Keratinocyte (primary cell): ENCODE results near the gene BMF. TPM values are rescaled to one million over a fixed set of nuclear protein-coding genes. Genes with fewer than 3 reads are reported as not detected.

Experiments
- DNase-seq: peaks from one replicate; pipeline ENCODE4 v3.0.0-alpha.2; 2011; ENCODE audit warnings: low read depth, missing footprints, low spot score
- FAIRE-seq: peaks from 2 replicates; lab custom pipeline; 2011; peaks lifted over from hg19 to GRCh38; lab: Jason Lieb, UNC
- H2AFZ ChIP-seq: 2 replicates; pipeline ENCODE4 v1.6.0; 2012; ENCODE audit warnings: low read length, control low read depth, inconsistent platforms; ENCODE audit not compliant: control insufficient read depth
- H3K27ac ChIP-seq: 2 replicates; pipeline ENCODE4 v1.5.1; 2011; ENCODE audit warnings: low read length; ENCODE audit not compliant: control insufficient read depth, insufficient read depth
- H3K27me3 ChIP-seq: 3 replicates; pipeline ENCODE4 v1.6.0; 2011; ENCODE audit warnings: low read length; ENCODE audit not compliant: control insufficient read depth, insufficient read depth; ENCODE audit errors: extremely low read depth
- H3K36me3 ChIP-seq, 2 experiments: 2 replicates in 1 of 2; 3 replicates in 1 of 2; pipeline ENCODE4 v1.5.1; 2011; ENCODE audit warnings: low read length in 2 of 2, mild to moderate bottlenecking in 1 of 2; ENCODE audit not compliant: control insufficient read depth in 2 of 2, insufficient read depth in 2 of 2; ENCODE audit errors: extremely low read depth in 1 of 2
- H3K4me1 ChIP-seq: 3 replicates; pipeline ENCODE4 v1.5.1; 2011; ENCODE audit warnings: low read length; ENCODE audit not compliant: control insufficient read depth, insufficient read depth; ENCODE audit errors: extremely low read depth
- H3K4me2 ChIP-seq: 3 replicates; pipeline ENCODE4 v1.6.0; 2011; ENCODE audit warnings: low read depth, low read length; ENCODE audit not compliant: control insufficient read depth, insufficient read depth; ENCODE audit errors: extremely low read depth
- H3K4me3 ChIP-seq, 3 experiments: fragments of 200-600 bp in 1 of 3; sonication (generic) in 1 of 3; 2 replicates in 2 of 3; 3 replicates in 1 of 3; pipeline ENCODE4 v1.5.1; 2011 to 2016; ENCODE audit warnings: low read length in 3 of 3, mild to moderate bottlenecking in 3 of 3, control low read depth in 2 of 3, inconsistent platforms in 1 of 3, low read depth in 1 of 3, mixed read lengths in 1 of 3, mixed run types in 1 of 3, moderate library complexity in 1 of 3; ENCODE audit not compliant: control insufficient read depth in 2 of 3, insufficient read depth in 2 of 3; ENCODE audit errors: extremely low read depth in 1 of 3
- H3K79me2 ChIP-seq: 2 replicates; pipeline ENCODE4 v1.6.0; 2012; ENCODE audit warnings: low read length; ENCODE audit not compliant: control insufficient read depth, insufficient read depth
- H3K9ac ChIP-seq: 3 replicates; pipeline ENCODE4 v1.6.0; 2011; ENCODE audit warnings: low read length; ENCODE audit not compliant: control insufficient read depth, insufficient read depth; ENCODE audit errors: extremely low read depth
- H3K9me1 ChIP-seq: 3 replicates; pipeline ENCODE4 v1.6.0; 2011; ENCODE audit warnings: low read length; ENCODE audit not compliant: control insufficient read depth, insufficient read depth; ENCODE audit errors: extremely low read depth
- H3K9me3 ChIP-seq: 2 replicates; pipeline ENCODE4 v1.5.1; 2012; ENCODE audit warnings: low read depth, low read length; ENCODE audit not compliant: control insufficient read depth
- H4K20me1 ChIP-seq: 3 replicates; pipeline ENCODE4 v1.6.0; 2011; ENCODE audit warnings: low read length; ENCODE audit not compliant: control insufficient read depth, insufficient read depth; ENCODE audit errors: extremely low read depth
- EZH2 ChIP-seq: IDR thresholded peaks from one replicate; pipeline ENCODE4 v1.6.1; 2012; ENCODE audit warnings: inconsistent platforms, mild to moderate bottlenecking, low read length, moderate library complexity
- dilution Hi-C: fragments of 300-500 bp; cut with MboI; formaldehyde crosslinking; loops from one replicate; pipeline ENCODE4 v1.7.0; 2020; ENCODE audit warnings: low sequenced_read_pairs; ENCODE audit not compliant: extremely low pct_ligation_motif_present
- polyA minus RNA-seq, 3 experiments: library from RNA; depleted of rRNA, polyadenylated mRNA; stranded (reverse); fragments of >200 nt; gene quantifications; 1 replicate in 1 of 3; 2 replicates in 1 of 3; 3 replicates in 1 of 3; pipeline ENCODE4 v1.2.3, GENCODE V29; 2011
- polyA plus RNA-seq, 5 experiments: library from polyadenylated mRNA; depleted of rRNA in 3 of 5; stranded (reverse) in 3 of 5; stranded (forward) in 1 of 5; unstranded in 1 of 5; fragments of >200 nt; gene quantifications; 1 replicate in 1 of 5; 2 replicates in 3 of 5; 3 replicates in 1 of 5; pipeline versions ENCODE4 v1.2.1 to v1.2.3, GENCODE V29; 2011 to 2012; ENCODE audit warnings: missing spikeins in 2 of 5, low read depth in 1 of 5, low replicate concordance in 1 of 5
- TF ChIP-seq, protein P1 (sequence below), 3 experiments: IDR thresholded peaks in 1 of 3; conservative IDR thresholded peaks in 1 of 3; optimal IDR thresholded peaks in 1 of 3; 2 replicates in 2 of 3; 3 replicates in 1 of 3; pipeline versions ENCODE3 to v1.5.1; 2011; ENCODE audit warnings: low read length in 3 of 3, mild to moderate bottlenecking in 3 of 3, moderate library complexity in 2 of 3, control low read depth in 1 of 3, inconsistent platforms in 1 of 3; ENCODE audit not compliant: insufficient read depth in 2 of 3; ENCODE audit errors: extremely low read depth in 1 of 3

Gene BMF, protein sequence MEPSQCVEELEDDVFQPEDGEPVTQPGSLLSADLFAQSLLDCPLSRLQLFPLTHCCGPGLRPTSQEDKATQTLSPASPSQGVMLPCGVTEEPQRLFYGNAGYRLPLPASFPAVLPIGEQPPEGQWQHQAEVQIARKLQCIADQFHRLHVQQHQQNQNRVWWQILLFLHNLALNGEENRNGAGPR
- polyA plus RNA-seq (0.05 to 0.30 TPM (median 0.13 TPM) in 3 replicates), polyA minus RNA-seq (0.16 to 0.36 TPM (median 0.16 TPM) in 3 replicates)
- 0.07 TPM for polyA plus RNA-seq (2011; ENCODE audit: low read depth)
- 0.04 and 0.12 TPM in 2 replicates for polyA plus RNA-seq (2011; cell fraction: cytosol; rRNA removed)
- polyA plus RNA-seq (2011; cell fraction: nucleus; rRNA removed): 0.15 and 0.72 TPM in 2 replicates
- 0.02 and 0.24 TPM in 2 replicates for polyA plus RNA-seq (2012; ENCODE audit: low replicate concordance)
- polyA minus RNA-seq (2011; cell fraction: cytosol; rRNA and poly(A)+ RNA removed): not detected
- 0.32 and 1.0 TPM in 2 replicates for polyA minus RNA-seq (2011; cell fraction: nucleus; rRNA and poly(A)+ RNA removed)

DNA sequence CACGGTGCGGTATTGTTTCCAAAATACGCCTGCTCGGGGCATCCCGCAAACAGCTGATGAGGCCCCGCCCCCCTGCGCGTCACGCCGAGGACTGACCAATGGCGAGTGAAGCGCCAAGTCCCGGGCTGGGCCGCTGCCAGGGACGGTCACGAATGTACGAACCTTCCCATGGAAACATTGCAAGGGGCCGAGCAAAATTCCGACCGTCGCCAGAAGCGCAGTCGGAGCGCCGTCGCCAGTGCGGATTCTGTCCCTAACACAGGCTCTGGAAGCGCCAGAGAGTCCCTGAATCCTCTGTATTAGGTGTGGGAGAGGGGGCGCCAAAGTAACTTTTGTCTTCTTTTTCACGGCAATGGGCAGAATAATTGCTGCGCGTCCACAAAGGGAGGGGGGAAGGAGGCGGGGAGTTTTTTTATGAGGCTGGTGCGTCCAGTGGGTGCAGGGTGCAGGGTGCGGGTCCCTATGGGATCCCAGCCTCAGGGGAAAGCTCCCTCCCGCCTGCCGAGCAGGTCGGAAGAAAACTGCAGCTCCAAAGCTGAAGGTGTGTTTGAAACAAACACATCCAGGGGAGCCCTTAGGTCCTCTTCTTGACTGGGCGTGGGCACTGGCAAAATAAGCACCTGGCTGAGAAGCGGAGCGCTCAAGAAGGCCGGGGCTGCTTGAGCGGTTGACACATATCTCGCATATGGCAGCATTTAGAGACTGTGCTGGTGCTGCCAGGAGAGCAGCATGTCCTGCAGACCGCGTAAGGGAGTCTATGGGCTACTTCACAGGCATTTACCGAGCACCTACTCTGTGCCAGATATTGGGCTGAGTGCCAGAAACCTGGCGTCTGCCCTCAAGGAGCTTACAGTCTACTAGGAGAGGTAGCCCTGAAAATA lies at the start of gene BMF:
BMF (minus strand) TSS at position 25 of the 881 bp plus-strand sequence. CDS start 2,793 bp downstream, outside the sequence.
- H3K4me2 ChIP-seq: peak within 1 kb of the TSS; percentile 97
- peaks cover 15% of the 10 kb centered on the region for H3K27me3 ChIP-seq
- TF ChIP-seq, protein P1, sequence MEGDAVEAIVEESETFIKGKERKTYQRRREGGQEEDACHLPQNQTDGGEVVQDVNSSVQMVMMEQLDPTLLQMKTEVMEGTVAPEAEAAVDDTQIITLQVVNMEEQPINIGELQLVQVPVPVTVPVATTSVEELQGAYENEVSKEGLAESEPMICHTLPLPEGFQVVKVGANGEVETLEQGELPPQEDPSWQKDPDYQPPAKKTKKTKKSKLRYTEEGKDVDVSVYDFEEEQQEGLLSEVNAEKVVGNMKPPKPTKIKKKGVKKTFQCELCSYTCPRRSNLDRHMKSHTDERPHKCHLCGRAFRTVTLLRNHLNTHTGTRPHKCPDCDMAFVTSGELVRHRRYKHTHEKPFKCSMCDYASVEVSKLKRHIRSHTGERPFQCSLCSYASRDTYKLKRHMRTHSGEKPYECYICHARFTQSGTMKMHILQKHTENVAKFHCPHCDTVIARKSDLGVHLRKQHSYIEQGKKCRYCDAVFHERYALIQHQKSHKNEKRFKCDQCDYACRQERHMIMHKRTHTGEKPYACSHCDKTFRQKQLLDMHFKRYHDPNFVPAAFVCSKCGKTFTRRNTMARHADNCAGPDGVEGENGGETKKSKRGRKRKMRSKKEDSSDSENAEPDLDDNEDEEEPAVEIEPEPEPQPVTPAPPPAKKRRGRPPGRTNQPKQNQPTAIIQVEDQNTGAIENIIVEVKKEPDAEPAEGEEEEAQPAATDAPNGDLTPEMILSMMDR (optimal IDR thresholded peaks at IDR 0.05 in 1 of 3, IDR thresholded peaks at IDR 0.05 in 1 of 3, conservative IDR thresholded peaks at IDR 0.05 in 1 of 3; ENCODE audit: extremely low read depth in 1 of 3, insufficient read depth in 2 of 3, low read length in 3 of 3): peak in 2 of 3 experiments; percentile 31 to 47
- no peak for TF ChIP-seq EZH2
- peaks cover 39% of the 10 kb centered on the region for H3K4me1 ChIP-seq
- H2AFZ ChIP-seq: peak within 1 kb of the TSS; percentile 68
- dilution Hi-C loops: no loop called here
- no peaks in the 10 kb centered on the region for H3K36me3 ChIP-seq
- no peaks in the 10 kb centered on the region for H3K79me2 ChIP-seq
- DNase-seq (peak; percentile 84), FAIRE-seq (peak; percentile 57)
- H3K9ac ChIP-seq: peak within 1 kb of the TSS; percentile 58
- peaks cover 4% of the 10 kb centered on the region for H3K9me1 ChIP-seq
- H3K4me3 ChIP-seq: peak within 1 kb of the TSS; percentile 50 to 72 (median 72)
- H3K27ac ChIP-seq: peak within 1 kb of the TSS; percentile 32
- H4K20me1 ChIP-seq: peaks cover 7% of the 10 kb centered on the region
- no peaks in the 10 kb centered on the region for H3K9me3 ChIP-seq

DNA sequence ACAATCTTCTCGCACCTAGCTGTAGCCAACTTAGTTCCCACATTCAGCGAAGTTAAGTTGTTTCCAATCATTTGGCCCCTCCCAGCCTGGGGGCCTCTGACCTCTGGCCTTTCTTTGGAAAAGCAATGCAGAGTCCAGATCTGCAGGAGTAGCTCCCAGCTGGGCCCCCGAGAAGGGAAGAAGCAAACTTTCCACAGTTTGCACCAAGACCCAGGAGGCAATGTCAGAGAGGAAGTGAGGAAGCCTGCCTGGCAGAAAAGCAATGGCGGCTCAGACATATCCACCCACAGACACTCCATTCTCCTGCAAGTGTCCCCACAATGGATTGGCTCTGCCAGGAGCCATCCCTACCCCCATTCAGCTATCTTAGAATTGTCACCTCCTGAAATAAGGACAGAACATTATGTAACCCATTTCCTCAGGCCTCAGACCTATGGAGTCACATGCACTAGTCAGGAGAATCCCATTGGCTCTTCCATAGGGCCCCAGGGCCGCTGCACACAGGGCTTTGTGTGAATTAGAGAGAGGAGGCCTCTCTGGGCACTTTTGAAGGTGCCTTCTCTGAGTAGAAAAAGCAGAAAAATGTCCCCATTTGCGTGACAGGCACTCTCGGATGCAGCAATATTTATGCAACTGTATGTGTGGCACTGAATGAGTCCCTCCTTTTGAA lies 49.2 kb upstream of the BMF start:
- no peak for TF ChIP-seq EZH2
- TF ChIP-seq, protein P1 (optimal IDR thresholded peaks at IDR 0.05 in 1 of 3, IDR thresholded peaks at IDR 0.05 in 1 of 3, conservative IDR thresholded peaks at IDR 0.05 in 1 of 3; ENCODE audit: extremely low read depth in 1 of 3, insufficient read depth in 2 of 3, low read length in 3 of 3): no peak
- Histone ChIP-seq H3K9me3 (no peaks in the 10 kb centered on the region), H2AFZ (no peak overlapping the region), H3K4me3 (no peak overlapping the region), H3K79me2 (peaks cover 20% of the 10 kb centered on the region), H3K9ac (no peak overlapping the region), H4K20me1 (no peaks in the 10 kb centered on the region), H3K4me1 (peaks cover 32% of the 10 kb centered on the region), H3K27me3 (no peaks in the 10 kb centered on the region), H3K27ac (no peak overlapping the region), H3K4me2 (no peak overlapping the region), H3K36me3 (no peaks in the 10 kb centered on the region), H3K9me1 (no peaks in the 10 kb centered on the region)
- no peak for DNase-seq
- no peak for FAIRE-seq
- dilution Hi-C loops: no loop called here
